Stimulated activated naive B cell treated with anti-CD40 and anti-IgM and Interleukin-4, amounts not matched to agents 10 μg/mL and 1 μg/mL and 100 μg/mL, for 72 hours (primary cell): ENCODE measurements around the gene TRIM73.
A peak's percentile ranks its signal among the peaks of the same experiment; 100 is the strongest.
"Not testable (repeated sequence)": the region's sequence is repeated elsewhere in the genome, so short reads cannot be mapped to it uniquely, and the experiment has no call there.

ENCODE experiments used
- ATAC-seq, 2 donors: fragments of 150-1000 bp; cut with Tn5 transposase; replicated peaks; 2 replicates each; pipeline ENCODE4 v1.10.0; 2021; ENCODE audit warnings: moderate library complexity in 1 of 2
- DNase-seq: peaks from one replicate; pipeline ENCODE4 v3.0.0; 2021
- H3K27ac Mint-ChIP-seq: one replicate; pipeline ENCODE4 v1.8.0; 2022; ENCODE audit warnings: mild to moderate bottlenecking, mixed read lengths
- H3K27me3 Mint-ChIP-seq, 2 donors: one replicate each; pipeline ENCODE4 v1.8.0; 2022; ENCODE audit warnings: mixed read lengths in 2 of 2
- H3K36me3 Mint-ChIP-seq, 2 donors: one replicate each; pipeline ENCODE4 v1.8.0; 2022; ENCODE audit warnings: mixed read lengths in 2 of 2, mild to moderate bottlenecking in 1 of 2
- H3K4me1 Mint-ChIP-seq, 2 donors: one replicate each; pipeline ENCODE4 v1.8.0; 2022; ENCODE audit warnings: mixed read lengths in 2 of 2, mild to moderate bottlenecking in 1 of 2
- H3K4me3 Mint-ChIP-seq, 2 donors: one replicate each; pipeline ENCODE4 v1.8.0; 2022; ENCODE audit warnings: mild to moderate bottlenecking in 2 of 2, mixed read lengths in 2 of 2, moderate library complexity in 1 of 2
- H3K9me3 Mint-ChIP-seq, 2 donors: one replicate each; pipeline ENCODE4 v1.8.0; 2022; ENCODE audit warnings: mixed read lengths in 2 of 2, mild to moderate bottlenecking in 1 of 2

Gene TRIM73

DNA sequence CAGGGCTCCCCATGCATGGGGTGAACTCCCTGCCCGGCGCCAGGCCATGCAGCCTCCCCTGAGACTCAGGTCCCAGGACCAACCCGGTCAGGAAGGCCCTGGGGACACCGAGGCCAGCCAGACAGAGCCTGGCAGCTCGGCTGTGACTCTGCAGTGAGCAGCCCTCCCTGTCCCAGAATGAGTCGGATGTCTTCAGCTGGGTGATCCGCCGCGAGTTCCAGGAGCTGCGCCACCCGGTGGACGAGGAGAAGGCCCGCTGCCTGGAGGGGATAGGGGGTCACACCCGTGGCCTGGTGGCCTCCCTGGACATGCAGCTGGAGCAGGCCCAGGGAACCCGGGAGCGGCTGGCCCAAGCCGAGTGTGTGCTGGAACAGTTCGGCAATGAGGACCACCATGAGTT, 9.2 kb downstream of the TRIM73 start:
- H3K4me3 Mint-ChIP-seq: not testable (repeated sequence)
- ATAC-seq: peak; percentile 35 to 41

DNA sequence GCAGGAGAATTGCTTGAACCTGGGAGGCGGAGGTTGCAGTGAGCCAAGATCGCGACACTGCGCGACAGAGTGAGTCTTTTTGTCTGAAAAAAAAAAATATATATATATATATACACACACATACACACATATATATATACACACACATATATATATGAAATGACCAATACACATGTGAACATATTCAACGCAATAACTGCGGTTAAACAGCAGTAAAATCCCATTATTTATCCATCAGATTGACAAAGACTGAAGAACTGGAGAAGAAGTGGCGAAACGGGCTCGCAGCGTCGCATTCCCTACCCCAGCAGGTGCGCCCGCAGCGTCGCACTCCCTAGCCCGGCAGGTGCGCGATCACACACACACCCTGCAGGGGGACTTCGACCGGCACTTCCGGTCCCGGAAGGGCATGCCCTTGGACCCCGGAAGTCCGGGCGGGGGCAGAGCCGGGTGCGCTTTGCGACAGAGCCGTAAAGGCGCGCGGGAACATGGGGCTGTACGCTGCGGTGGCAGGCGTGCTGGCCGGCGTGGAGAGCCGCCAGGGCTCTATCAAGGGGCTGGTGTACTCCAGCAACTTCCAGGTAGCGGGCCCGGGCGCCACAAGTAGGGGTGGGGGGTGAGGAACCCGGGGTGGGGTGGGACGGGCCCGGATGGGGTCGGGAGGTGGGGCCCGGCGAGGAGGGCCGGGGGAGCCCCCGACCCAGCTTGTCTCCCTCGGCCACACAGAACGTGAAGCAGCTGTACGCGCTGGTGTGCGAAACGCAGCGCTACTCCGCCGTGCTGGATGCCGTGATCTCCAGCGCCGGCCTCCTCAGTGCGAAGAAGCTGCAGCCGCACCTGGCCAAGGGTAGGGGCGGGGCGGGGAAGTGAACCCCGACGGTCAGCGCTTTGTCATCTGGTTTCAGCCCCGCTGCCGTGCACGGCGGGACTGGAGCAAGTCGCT, 14.7 kb downstream of the TRIM73 start:
- Mint-ChIP-seq H3K27ac (peak overlapping the region; percentile 37), H3K4me3 (peak overlapping the region; percentile 46 to 48)
- H3K36me3 Mint-ChIP-seq, H3K9me3 Mint-ChIP-seq, H3K27me3 Mint-ChIP-seq, H3K4me1 Mint-ChIP-seq, DNase-seq: not testable (repeated sequence)
- peak; percentile 94 to 95 for ATAC-seq

More for the DNA sequence above, 9.2 kb downstream of the TRIM73 start:
- not testable (repeated sequence) for H3K9me3 Mint-ChIP-seq, H3K4me1 Mint-ChIP-seq, DNase-seq, H3K27me3 Mint-ChIP-seq, H3K36me3 Mint-ChIP-seq, H3K27ac Mint-ChIP-seq

DNA sequence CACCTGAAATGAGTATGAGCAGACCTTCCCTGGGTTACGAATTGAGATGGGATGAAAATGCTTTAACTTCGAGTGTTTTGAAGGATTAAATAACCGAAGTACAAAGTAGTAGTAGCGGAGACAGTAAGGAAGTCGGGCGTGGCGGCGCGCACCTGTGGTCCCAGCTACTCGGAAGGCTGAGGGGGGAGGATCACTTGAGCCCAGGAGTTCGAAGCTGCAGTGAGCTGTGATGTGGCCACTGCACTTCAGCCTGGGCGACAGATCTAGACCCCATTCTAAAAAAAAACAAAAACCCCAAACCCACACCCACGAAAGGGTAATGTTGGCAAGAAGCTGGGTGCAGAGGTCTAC, 15.4 kb downstream of the TRIM73 start:
- ATAC-seq: peak; percentile 8 to 16
- H3K9me3 Mint-ChIP-seq, H3K36me3 Mint-ChIP-seq, H3K4me3 Mint-ChIP-seq, H3K4me1 Mint-ChIP-seq, H3K27ac Mint-ChIP-seq, DNase-seq, H3K27me3 Mint-ChIP-seq: not testable (repeated sequence)

DNA sequence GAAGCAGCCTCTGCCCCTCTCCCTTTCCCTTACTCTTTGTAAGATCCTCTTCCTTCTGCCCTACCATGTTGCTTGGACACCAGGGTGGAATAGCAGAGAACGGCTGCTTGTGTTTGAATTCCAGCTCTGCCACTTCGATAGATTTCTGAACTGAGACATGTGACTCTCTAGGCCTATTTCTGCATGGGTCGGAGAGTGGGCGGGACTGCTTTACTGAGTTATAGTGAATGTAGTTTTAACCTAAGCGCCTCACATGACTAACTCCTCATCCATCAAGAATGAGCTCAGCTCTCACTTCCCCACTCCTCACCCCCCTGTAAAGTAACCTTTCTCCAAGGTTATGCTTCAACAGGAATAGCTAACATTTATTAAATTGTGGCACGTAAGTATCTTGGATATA, 18.8 kb downstream of the TRIM73 start:
- H3K4me3 Mint-ChIP-seq, DNase-seq, H3K9me3 Mint-ChIP-seq, H3K36me3 Mint-ChIP-seq, H3K27ac Mint-ChIP-seq, H3K4me1 Mint-ChIP-seq, H3K27me3 Mint-ChIP-seq: not testable (repeated sequence)
- peak; percentile 30 to 38 for ATAC-seq

DNA sequence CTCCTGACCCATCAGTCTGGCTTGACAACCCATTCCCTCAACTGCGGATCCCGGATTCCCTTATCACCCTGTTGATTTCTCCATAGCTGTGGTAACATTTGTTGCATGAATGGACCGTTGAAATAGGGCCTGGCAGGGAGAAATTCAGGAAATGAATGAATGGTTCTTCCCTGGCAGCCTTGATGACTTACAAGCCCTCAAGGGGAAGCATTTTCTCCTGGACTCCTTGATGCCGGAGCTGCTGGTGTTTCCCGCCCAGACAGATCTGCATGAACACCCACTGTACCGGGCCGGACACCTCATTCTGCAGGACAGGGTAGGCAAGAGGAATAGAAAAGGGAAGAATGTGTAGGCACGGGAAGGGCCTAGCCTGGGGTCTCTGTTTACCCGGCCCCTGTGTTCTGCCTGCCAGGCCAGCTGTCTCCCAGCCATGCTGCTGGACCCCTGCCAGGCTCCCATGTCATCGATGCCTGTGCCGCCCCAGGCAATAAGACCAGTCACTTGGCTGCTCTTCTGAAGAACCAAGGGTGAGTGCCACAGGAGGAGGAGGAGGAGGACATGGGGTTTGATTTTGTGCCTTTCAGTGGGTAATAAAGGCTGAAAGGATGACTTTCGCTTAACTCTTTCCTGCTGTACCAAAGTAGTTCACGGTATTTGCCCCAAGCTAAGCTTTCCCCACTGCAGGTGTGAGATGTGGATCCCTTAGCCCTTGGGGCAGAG, 19.4 kb downstream of the TRIM73 start:
- DNase-seq, H3K27me3 Mint-ChIP-seq, H3K4me1 Mint-ChIP-seq, H3K4me3 Mint-ChIP-seq, H3K36me3 Mint-ChIP-seq, ATAC-seq, H3K27ac Mint-ChIP-seq, H3K9me3 Mint-ChIP-seq: not testable (repeated sequence)

DNA sequence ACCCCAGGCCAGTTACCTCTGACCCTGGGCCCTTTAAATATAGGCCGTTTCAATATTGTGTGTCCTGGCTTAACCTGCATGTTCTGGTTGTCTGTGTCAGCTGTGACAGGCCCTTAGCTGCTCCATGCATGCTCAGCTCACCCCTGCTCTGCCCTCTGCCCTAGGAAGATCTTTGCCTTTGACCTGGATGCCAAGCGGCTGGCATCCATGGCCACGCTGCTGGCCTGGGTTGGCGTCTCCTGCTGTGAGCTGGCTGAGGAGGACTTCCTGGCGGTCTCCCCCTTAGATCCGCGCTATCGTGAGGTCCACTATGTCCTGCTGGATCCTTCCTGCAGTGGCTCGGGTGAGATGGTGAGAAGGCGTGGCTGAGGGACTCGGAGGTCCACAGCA, 20.0 kb downstream of the TRIM73 start:
- Mint-ChIP-seq H3K27ac (peak overlapping the region; percentile 56), H3K36me3 (peaks cover 11% of the 10 kb centered on the region in 2 donors)
- H3K4me1 Mint-ChIP-seq, DNase-seq, H3K4me3 Mint-ChIP-seq, H3K27me3 Mint-ChIP-seq, H3K9me3 Mint-ChIP-seq, ATAC-seq: not testable (repeated sequence)

DNA sequence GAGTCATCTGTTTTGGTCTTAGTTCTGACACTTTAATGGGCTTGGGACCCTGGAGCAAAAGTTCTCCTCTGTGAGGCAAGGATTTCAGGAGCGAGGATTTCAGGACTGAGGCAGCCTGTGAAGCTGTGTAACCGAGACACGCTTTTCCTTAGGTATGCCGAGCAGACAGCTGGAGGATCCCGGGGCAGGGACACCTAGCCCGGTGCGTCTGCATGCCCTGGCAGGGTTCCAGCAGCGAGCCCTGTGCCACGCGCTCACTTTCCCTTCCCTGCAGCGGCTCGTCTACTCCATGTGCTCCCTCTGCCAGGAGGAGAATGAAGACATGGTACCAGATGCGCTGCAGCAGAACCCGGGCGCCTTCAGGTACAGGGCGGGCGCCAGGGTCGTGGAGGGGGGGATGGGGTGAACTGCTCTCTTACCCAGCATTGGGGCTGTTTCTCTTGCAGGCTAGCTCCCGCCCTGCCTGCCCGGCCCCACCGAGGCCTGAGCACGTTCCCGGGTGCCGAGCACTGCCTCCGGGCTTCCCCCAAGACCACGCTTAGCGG, 20.5 kb downstream of the TRIM73 start:
- H3K4me3 Mint-ChIP-seq: not testable (repeated sequence)

DNA sequence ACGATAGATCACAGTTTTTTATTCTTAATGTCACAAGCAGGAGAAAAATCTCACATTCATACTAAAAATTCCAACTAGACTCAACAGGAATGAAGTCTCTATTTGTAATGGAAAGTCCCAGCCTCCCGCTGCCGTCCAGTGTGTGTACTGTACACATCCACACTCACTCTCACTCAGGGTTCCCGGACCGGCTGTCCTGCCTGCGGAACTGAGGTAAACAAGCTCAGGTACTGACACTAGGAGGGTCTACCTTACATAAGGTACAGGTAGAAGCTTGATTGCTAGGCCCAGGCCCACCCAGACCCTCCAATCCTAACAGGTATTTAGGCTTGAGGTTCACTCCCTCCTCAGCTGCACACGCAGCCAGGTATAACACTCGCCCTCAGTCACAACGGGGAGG, 21.4 kb downstream of the TRIM73 start:
- not testable (repeated sequence) for H3K4me1 Mint-ChIP-seq, H3K9me3 Mint-ChIP-seq, DNase-seq, H3K4me3 Mint-ChIP-seq, ATAC-seq, H3K27me3 Mint-ChIP-seq, H3K27ac Mint-ChIP-seq
- H3K36me3 Mint-ChIP-seq: peaks cover 13 to 14% of the 10 kb centered on the region in 2 donors

More for the DNA sequence above, 20.5 kb downstream of the TRIM73 start:
- H3K27me3 Mint-ChIP-seq, H3K4me1 Mint-ChIP-seq, ATAC-seq, DNase-seq, H3K9me3 Mint-ChIP-seq: not testable (repeated sequence)
- H3K27ac Mint-ChIP-seq: peak overlapping the region; percentile 56
- H3K36me3 Mint-ChIP-seq: peaks cover 13% of the 10 kb centered on the region in 2 donors

DNA sequence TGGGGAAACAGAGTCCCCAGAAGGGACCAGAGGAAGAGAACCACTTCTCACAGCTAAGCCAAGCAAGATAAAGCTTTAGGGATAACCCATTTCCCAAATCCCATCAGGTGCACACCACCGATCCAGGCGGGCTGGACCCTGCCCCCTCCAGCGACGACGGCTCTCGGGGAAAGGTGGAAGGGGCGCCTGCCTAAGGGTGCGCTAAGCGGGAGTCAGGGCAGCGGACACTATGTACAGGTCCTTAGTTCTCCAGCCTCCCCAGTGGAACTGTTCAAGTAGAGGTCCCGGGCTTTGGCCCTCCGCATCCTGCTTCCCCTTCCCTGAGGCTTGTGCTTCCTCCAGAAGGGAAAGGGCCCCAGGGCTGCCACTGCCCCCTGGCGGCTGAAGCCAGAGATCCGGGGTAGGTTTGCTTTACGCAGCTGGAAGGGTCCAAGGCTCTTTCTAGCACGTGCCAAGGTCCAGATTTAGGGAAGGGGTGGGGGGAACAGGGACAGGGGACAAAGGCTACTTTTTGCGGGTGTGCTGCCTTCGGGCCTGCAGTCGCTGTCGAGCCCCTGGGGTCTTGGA, 22.9 kb downstream of the TRIM73 start:
- ATAC-seq: not testable (repeated sequence)
- peaks cover 13 to 16% of the 10 kb centered on the region in 2 donors for H3K36me3 Mint-ChIP-seq

DNA sequence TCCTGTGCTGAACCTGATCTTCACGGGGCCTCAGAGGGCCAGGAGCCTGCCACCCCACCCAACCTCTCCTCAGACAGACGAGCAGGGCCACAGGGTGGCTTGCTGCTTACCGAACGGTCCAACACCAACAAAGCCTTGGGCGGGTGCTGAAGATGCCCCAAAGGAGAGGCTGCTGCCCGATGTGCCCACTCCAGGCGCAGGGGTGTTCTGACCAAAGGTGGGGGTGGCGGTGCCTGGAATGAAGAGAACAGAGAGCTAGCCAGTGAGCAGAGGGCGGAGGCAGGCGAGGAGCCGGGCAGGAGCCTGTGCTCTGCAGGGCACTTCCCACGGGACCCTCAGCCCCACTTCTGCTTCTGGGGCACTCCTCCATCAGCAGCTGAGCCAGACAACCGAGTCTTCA, 23.8 kb downstream of the TRIM73 start:
- not testable (repeated sequence) for DNase-seq, H3K27me3 Mint-ChIP-seq, ATAC-seq, H3K9me3 Mint-ChIP-seq, H3K4me3 Mint-ChIP-seq, H3K4me1 Mint-ChIP-seq
- H3K36me3 Mint-ChIP-seq: peaks cover 14 to 18% of the 10 kb centered on the region in 2 donors
- peak overlapping the region; percentile 84 for H3K27ac Mint-ChIP-seq

More for the DNA sequence above, 22.9 kb downstream of the TRIM73 start:
- H3K27me3 Mint-ChIP-seq, H3K27ac Mint-ChIP-seq, DNase-seq, H3K9me3 Mint-ChIP-seq, H3K4me3 Mint-ChIP-seq, H3K4me1 Mint-ChIP-seq: not testable (repeated sequence)

DNA sequence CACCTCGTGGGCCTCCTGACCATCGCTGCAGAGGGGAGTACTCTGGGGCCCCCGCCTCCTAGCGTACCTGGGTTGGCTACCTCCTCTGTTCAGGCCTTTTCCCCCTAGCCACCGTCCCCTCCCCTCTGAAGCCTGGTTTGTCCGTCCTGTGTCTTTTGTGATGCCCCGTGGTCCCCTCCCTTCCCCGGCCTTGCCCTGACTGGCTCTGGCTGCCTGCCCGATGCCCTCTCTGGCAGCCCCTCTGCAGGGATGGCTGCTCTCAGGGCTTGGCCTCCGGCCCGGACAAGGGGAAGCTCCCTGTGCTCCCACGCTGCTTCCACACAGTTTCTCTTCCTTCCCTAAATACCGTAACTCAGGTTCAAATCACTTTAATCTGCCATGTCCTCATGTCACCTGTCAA, 24.3 kb downstream of the TRIM73 start:
- not testable (repeated sequence) for H3K4me3 Mint-ChIP-seq, H3K27me3 Mint-ChIP-seq, H3K9me3 Mint-ChIP-seq, H3K4me1 Mint-ChIP-seq, DNase-seq, ATAC-seq
- peak overlapping the region; percentile 76 for H3K27ac Mint-ChIP-seq
- H3K36me3 Mint-ChIP-seq: peaks cover 14 to 20% of the 10 kb centered on the region in 2 donors

DNA sequence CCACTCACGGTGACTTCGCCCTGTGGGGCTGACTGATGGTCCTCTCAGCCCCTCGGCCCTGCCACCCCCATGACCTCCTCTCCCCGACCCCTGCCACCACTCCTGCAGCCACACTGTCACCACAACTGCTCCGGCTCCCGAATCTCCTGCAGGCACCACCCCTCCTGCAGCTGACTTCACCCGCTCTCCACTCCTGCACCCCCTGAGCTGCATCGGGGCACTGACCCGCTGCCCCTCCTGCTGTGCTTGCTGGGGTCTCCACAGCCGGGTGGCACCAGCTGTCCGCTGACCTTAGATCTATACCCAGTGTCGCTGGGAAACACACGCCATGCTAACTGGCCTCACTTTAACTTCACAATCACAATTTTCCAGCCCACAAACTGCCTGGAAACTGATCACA, 24.7 kb downstream of the TRIM73 start:
- H3K36me3 Mint-ChIP-seq: peaks cover 15 to 20% of the 10 kb centered on the region in 2 donors
- peak overlapping the region; percentile 76 for H3K27ac Mint-ChIP-seq
- not testable (repeated sequence) for DNase-seq, H3K4me1 Mint-ChIP-seq, H3K9me3 Mint-ChIP-seq, ATAC-seq, H3K4me3 Mint-ChIP-seq, H3K27me3 Mint-ChIP-seq

DNA sequence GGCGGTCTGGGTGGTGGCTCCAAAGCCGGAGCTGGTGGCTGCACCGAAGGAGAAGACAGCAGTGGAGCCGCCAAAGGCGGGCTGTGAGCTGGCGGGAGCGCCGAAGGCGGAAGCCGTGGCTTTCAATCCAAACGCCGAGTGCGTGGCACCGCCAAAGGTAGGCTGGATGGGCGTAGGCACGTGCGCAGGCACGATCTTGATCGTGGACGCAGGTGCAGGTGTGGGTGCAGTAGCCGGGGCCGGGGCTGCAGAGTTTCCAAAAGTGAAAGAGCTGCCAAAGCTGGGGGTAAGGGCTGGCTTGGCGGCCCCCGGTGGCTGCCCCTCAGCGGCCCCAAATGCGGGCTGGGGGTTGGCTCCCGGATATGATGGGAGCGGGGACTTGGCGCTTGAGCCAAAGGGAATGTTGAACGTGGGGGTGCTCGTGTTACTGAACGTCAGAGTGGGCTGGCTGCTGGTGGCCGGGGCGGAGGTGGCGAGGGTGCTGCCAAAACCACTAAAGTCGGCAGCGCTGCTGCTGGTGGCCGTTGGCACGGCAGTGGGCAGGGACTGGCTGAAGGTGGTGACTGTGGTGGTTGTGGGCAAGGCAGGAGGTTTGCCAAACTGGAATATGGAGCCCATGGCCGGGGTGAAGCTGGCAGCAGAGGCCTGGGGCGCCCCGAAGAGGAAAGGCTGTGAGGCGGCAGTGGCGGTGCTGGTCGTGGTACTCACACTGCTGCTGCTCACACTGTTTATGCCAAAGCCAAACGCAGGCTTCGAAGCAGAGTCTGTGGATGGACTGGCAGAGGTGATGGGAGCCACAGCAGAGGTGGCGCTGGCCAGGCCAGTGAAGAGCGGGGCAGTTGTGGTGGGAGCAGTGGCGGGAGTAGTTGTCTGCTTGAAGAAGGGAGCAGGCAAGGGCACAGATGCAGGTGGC, 26.6 kb downstream of the TRIM73 start:
- H3K4me3 Mint-ChIP-seq, DNase-seq, H3K9me3 Mint-ChIP-seq, H3K27ac Mint-ChIP-seq, H3K4me1 Mint-ChIP-seq, H3K27me3 Mint-ChIP-seq, ATAC-seq: not testable (repeated sequence)
- peaks cover 15 to 20% of the 10 kb centered on the region in 2 donors for H3K36me3 Mint-ChIP-seq
